Nephron (organoid): ENCODE results near the gene IPCEF1.

Experiments
- H3K27ac Mint-ChIP-seq, 3 experiments: 2 replicates each; pipeline ENCODE4 v1.8.0; 2020; ENCODE audit warnings: mixed read lengths in 3 of 3, mild to moderate bottlenecking in 2 of 3, moderate library complexity in 1 of 3
- H3K27me3 Mint-ChIP-seq: 2 replicates; pipeline ENCODE4 v1.8.0; 2021; ENCODE audit warnings: low read depth, mild to moderate bottlenecking, moderate library complexity, mixed read lengths
- H3K36me3 Mint-ChIP-seq: 2 replicates; pipeline ENCODE4 v1.8.0; 2020; ENCODE audit warnings: low read depth, mixed read lengths
- H3K4me1 Mint-ChIP-seq: 2 replicates; pipeline ENCODE4 v1.8.0; 2020; ENCODE audit warnings: mixed read lengths
- H3K4me3 Mint-ChIP-seq, 3 experiments: 2 replicates each; pipeline ENCODE4 v1.8.0; 2020; ENCODE audit warnings: mild to moderate bottlenecking in 3 of 3, mixed read lengths in 3 of 3, moderate library complexity in 2 of 3
- H3K9me3 Mint-ChIP-seq: 2 replicates; pipeline ENCODE4 v1.8.0; 2020; ENCODE audit warnings: mixed read lengths
- CTCF ChIP-seq, 3 experiments: fragments of 200-600 bp; sonication (generic); IDR thresholded peaks; one replicate each; pipeline ENCODE4 v1.5.0; 2021; ENCODE audit warnings: antibody characterized with exemption in 3 of 3; ENCODE audit not compliant: unreplicated experiment in 3 of 3

The IPCEF1 gene

GRCh38 chr6:154111025-154111424 is 245.6 kb downstream of the IPCEF1 start:
- no peak overlapping the region for H3K4me3 Mint-ChIP-seq
- H3K27me3 Mint-ChIP-seq, result no peaks in the 10 kb centered on the region
- no peaks in the 10 kb centered on the region for H3K9me3 Mint-ChIP-seq
- H3K27ac Mint-ChIP-seq, result no peak overlapping the region
- H3K4me1 Mint-ChIP-seq, result no peaks in the 10 kb centered on the region
- no peak for TF ChIP-seq CTCF (IDR thresholded peaks at IDR 0.05; ENCODE audit: unreplicated experiment in 3 of 3)
- no peaks in the 10 kb centered on the region for H3K36me3 Mint-ChIP-seq

GRCh38 chr6:154106251-154106650 is 250.4 kb downstream of the IPCEF1 start:
- Mint-ChIP-seq H3K27me3 (no peaks in the 10 kb centered on the region), H3K36me3 (no peaks in the 10 kb centered on the region), H3K9me3 (no peaks in the 10 kb centered on the region), H3K4me3 (no peak overlapping the region), H3K27ac (no peak overlapping the region), H3K4me1 (no peaks in the 10 kb centered on the region)
- TF ChIP-seq CTCF (IDR thresholded peaks at IDR 0.05; ENCODE audit: unreplicated experiment in 3 of 3), result no peak
